ENCODE data around the gene HS1BP3. TPM values are rescaled to one million over a fixed set of nuclear protein-coding genes. Genes with fewer than 3 reads are reported as not detected.

Gene HS1BP3
- total RNA-seq, 1 donor: 23.0 TPM

- peak overlapping the region; percentile 51 for H3K4me3 ChIP-seq (ENCODE audit: low read depth, low read length)
- TF ChIP-seq CTCF (IDR thresholded peaks at IDR 0.05; ENCODE audit: insufficient read depth, low read length): no peak
- DNase-seq (ENCODE audit: low read depth): no peak
Measured at GRCh38 chr2:20666005-20666303, 15.1 kb upstream of the HS1BP3 start.

GRCh38 chr2:20665243-20666004, 14.5 kb upstream of the HS1BP3 start:
- no peak for TF ChIP-seq CTCF (IDR thresholded peaks at IDR 0.05; ENCODE audit: insufficient read depth, low read length)
- DNase-seq (ENCODE audit: low read depth): no peak
- H3K4me3 ChIP-seq (ENCODE audit: low read depth, low read length): no peak overlapping the region

GRCh38 chr2:20664431-20665242, 13.7 kb upstream of the HS1BP3 start:
- no peak for TF ChIP-seq CTCF (IDR thresholded peaks at IDR 0.05; ENCODE audit: insufficient read depth, low read length)
- no peak overlapping the region for H3K4me3 ChIP-seq (ENCODE audit: low read depth, low read length)
- no peak for DNase-seq (ENCODE audit: low read depth)

GRCh38 chr2:20664071-20664390, 13.1 kb upstream of the HS1BP3 start:
- DNase-seq (ENCODE audit: low read depth): no peak
- no peak for TF ChIP-seq CTCF (IDR thresholded peaks at IDR 0.05; ENCODE audit: insufficient read depth, low read length)
- H3K4me3 ChIP-seq (ENCODE audit: low read depth, low read length): no peak overlapping the region

GRCh38 chr2:20663196-20664070, 12.5 kb upstream of the HS1BP3 start:
- DNase-seq (ENCODE audit: low read depth): no peak
- H3K4me3 ChIP-seq (ENCODE audit: low read depth, low read length): no peak overlapping the region
- TF ChIP-seq CTCF (IDR thresholded peaks at IDR 0.05; ENCODE audit: insufficient read depth, low read length): no peak

- DNase-seq (ENCODE audit: low read depth): no peak
- H3K4me3 ChIP-seq (ENCODE audit: low read depth, low read length): no peak overlapping the region
- TF ChIP-seq CTCF (IDR thresholded peaks at IDR 0.05; ENCODE audit: insufficient read depth, low read length): no peak
Measured at GRCh38 chr2:20662308-20662937, 11.5 kb upstream of the HS1BP3 start.

Data from fibroblast of the aortic adventitia (primary cell).